Stimulated activated CD4-positive, alpha-beta T cell treated with anti-CD3 and anti-CD28 coated beads, Interleukin-4, amount 100 ng/mL, for 1 hour (primary cell): ENCODE results near the gene ADPRHL1.
A peak's percentile ranks its signal among the peaks of the same experiment; 100 is the strongest.
"Not testable (repeated sequence)": the region's sequence is repeated elsewhere in the genome, so short reads cannot be mapped to it uniquely, and the experiment has no call there.

Experiments used
- DNase-seq: peaks from one replicate; pipeline ENCODE4 v3.0.0-alpha.2; 2020

Gene ADPRHL1

GRCh38 chr13:113400621-113401451 lies 52.5 kb downstream of the ADPRHL1 start:
- DNase-seq: no peak

GRCh38 chr13:113399755-113400149 lies 53.5 kb downstream of the ADPRHL1 start:
- no peak for DNase-seq

GRCh38 chr13:113398963-113399754 lies 54.1 kb downstream of the ADPRHL1 start:
- no peak for DNase-seq

GRCh38 chr13:113397608-113398425 lies 55.5 kb downstream of the ADPRHL1 start:
- DNase-seq: no peak

GRCh38 chr13:113394339-113394640 lies 59.0 kb downstream of the ADPRHL1 start:
- DNase-seq: no peak

- peak; percentile 84 for DNase-seq
Observed at GRCh38 chr13:113393563-113394338, 59.5 kb downstream of the ADPRHL1 start.

GRCh38 chr13:113393226-113393562 lies 60.1 kb downstream of the ADPRHL1 start:
- no peak for DNase-seq

GRCh38 chr13:113390874-113391497 lies 62.3 kb downstream of the ADPRHL1 start:
- no peak for DNase-seq

- not testable (repeated sequence) for DNase-seq
Observed at GRCh38 chr13:113389586-113389985, 63.7 kb downstream of the ADPRHL1 start.

- no peak for DNase-seq
Observed at GRCh38 chr13:113387396-113387795, 65.9 kb downstream of the ADPRHL1 start.

GRCh38 chr13:113383089-113383488 lies 70.2 kb downstream of the ADPRHL1 start:
- DNase-seq: no peak

- DNase-seq: not testable (repeated sequence)
Observed at GRCh38 chr13:113382542-113382941, 70.7 kb downstream of the ADPRHL1 start.

GRCh38 chr13:113378825-113379224 lies 74.5 kb downstream of the ADPRHL1 start:
- DNase-seq: no peak

- DNase-seq: no peak
Observed at GRCh38 chr13:113374511-113375175, 78.6 kb downstream of the ADPRHL1 start.

- no peak for DNase-seq
Observed at GRCh38 chr13:113373811-113374485, 79.3 kb downstream of the ADPRHL1 start.

GRCh38 chr13:113371701-113372100 lies 81.6 kb downstream of the ADPRHL1 start:
- not testable (repeated sequence) for DNase-seq

- no peak for DNase-seq
Observed at GRCh38 chr13:113371061-113371460, 82.2 kb downstream of the ADPRHL1 start.

- no peak for DNase-seq
Observed at GRCh38 chr13:113369881-113370280, 83.4 kb downstream of the ADPRHL1 start.

- no peak for DNase-seq
Observed at GRCh38 chr13:113369189-113369588, 84.1 kb downstream of the ADPRHL1 start.

- not testable (repeated sequence) for DNase-seq
Observed at GRCh38 chr13:113368353-113368752, 84.9 kb downstream of the ADPRHL1 start.

- no peak for DNase-seq
Observed at GRCh38 chr13:113367771-113368170, 85.5 kb downstream of the ADPRHL1 start.
